GM18499 (cell line): Measurements from ENCODE around the gene KLRC1.
"Not testable (repeated sequence)": the region's sequence is repeated elsewhere in the genome, so short reads cannot be mapped to it uniquely, and the experiment has no call there.

ENCODE experiments used
- ATAC-seq: cut with Tn5 transposase; IDR thresholded peaks from one replicate; pipeline ENCODE4 v1.9.1; 2021; ENCODE audit warnings: moderate number of reproducible peaks; ENCODE audit not compliant: insufficient read depth, unreplicated experiment

The KLRC1 gene

DNA sequence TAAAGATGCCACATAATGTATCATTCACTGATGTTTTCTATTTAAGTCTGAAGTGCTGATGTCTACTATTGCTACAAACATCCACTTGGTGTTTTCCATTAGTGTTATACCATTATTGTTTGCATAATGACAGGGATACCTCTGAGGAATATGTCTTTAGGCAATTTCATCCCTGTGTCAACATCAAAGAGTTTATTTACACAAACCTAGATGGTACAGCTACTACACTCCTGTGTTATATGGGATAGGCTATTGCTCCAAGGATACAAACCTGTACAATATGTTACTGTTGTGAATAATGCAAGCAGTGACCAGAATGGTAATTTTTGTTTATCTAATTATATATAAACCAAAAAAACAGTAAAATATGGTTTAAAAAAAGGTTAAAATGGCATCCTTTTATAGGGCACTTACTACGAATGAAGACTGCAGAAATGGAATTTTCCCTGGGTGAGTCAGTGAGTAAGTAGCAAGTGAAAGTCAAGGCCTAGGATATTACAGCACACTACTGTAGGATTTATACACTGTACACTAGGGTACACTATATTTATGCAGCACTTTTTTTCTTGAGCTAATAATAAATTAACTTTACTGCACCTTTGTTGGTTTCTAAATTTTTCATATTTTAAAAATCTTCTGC, 28.8 kb downstream of the KLRC1 start:
- not testable (repeated sequence) for ATAC-seq

DNA sequence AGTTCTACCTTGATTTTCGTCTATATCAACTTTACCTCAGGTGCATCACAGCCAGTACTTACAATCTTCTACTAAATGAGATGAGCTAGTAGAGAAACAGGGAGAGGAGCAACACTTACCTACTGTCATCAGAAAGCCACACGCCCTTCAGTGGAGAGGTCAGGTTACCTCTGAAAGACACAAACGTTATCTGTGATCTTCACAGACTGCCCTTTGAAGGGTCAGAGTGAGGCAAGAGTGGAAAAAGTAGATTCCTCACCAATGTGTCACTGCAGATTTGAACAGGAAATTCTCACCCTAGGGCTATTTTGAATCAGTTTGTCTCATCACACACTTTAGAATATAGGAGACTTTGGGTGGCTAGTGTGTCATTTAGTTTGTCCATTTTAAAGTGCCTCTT, 31.0 kb downstream of the KLRC1 start:
- not testable (repeated sequence) for ATAC-seq

DNA sequence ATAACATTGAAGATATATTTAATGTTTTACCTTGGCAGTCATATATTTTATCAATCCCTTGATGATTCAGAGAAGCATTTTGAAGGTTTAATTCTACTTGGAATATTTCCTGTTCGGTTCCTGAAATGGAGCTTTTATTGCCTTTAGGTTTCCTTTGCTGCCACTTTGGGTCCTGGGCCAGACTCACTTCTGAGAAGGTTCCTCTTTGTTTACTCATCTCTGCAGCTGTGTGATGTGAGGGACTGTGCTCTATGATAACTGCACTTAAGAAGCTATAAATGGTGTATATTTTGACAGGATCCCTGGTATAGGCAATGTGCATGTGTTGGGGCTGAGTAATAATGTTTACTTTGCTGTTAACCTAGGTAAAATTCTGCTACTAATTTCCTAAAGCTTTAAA, 32.8 kb downstream of the KLRC1 start, which contains the start of gene KLRC3:
Gene KLRC3 (minus strand): TSS at position 262 of the 400 bp plus-strand sequence. CDS start 45 bp downstream, at position 217.
- ATAC-seq: not testable (repeated sequence)

DNA sequence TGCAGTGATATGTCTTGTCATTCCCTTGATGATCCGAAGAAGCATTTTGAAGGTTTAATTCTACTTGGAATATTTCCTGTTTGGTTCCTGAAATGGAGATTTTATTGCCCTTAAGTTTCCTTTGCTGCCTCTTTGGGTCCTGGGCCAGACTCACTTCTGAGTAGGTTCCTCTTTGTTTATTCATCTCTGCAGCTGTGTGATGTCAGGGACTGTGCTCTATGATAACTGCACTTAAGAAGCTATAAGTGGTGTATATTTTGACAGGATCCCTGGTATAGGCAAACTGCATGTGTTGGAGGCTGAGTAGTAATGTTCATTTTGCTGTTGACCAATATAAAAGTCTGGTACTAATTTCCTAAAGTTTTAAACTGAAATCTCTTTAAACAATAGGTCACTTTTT, 43.8 kb downstream of the KLRC1 start, which contains the start of gene KLRC4:
Gene KLRC4 (minus strand): TSS at position 366 of the 400 bp plus-strand sequence. CDS start 182 bp downstream, at position 184.
- no peak for ATAC-seq

DNA sequence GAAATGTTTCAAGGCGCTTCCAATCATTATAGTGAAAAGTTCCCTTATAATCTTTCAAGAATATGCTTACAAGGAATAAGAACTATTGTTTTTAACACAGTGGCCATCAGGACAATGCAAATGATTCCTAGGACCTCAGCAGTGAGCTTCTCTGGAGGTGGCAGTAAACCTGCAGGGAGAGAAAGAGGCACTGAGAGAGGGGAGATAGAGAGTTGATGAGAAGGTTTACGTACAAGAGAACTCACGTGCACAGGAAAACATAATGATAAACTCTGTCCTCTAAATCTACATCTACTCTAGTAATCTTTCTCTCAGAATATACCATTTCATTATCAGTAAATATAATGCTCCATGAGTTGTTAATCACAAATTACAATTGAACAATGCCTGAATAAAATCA, 44.3 kb downstream of the KLRC1 start:
- no peak for ATAC-seq

DNA sequence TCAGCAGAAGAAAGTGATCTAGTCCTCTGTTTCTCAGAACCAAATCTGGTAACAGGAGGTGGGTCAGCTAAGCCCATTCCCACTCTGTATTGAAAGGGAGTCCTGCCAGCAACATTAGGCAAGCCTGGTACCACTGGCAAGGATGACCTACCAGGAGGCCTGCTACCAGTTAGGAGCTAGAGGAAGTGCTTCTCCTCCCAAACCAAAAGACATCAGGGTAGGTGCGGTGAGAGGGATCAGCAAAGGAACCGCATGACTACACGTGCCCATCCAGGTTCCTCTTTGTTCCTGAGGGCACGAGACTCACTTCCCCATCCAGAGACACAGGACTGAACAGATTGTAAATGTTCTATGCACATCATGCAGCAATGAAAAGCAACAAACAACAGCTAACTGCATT, 46.5 kb downstream of the KLRC1 start:
- no peak for ATAC-seq

DNA sequence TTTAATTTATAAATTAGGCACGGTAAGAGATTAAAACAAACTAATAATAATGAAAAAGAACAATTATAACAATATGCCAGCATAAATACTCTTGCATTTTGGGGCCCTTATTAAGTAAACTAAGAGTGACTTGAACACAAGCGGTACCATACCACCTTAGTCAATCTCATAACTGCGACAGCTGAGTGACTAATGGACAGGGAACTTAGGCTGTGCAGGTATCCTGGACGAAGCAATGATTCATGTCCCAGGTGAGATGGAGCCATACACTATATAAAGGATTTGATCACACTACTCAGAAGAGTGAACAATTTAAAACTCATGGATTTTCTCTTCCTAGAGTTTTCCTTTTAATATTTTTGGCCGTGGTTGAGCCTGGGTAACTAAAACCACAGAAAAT, 47.9 kb downstream of the KLRC1 start:
- ATAC-seq: no peak

DNA sequence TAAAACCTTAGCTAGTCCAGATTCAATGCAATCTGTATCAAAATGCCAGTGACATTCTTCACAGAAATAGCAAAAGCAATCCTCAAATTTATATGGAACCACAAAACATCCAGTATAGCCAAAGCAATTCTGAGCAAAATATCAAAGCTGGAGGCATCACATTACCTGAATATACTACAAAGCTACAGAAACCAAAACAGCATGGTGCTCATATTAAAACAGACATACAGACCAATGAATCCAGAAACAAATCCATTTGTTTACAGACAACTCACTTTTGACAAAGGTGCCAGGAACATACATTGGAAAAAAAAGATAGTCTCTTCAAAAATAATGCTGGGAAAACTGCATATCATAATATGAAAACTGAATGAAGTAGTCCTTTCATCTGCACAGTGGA, 48.4 kb downstream of the KLRC1 start:
- ATAC-seq: no peak

DNA sequence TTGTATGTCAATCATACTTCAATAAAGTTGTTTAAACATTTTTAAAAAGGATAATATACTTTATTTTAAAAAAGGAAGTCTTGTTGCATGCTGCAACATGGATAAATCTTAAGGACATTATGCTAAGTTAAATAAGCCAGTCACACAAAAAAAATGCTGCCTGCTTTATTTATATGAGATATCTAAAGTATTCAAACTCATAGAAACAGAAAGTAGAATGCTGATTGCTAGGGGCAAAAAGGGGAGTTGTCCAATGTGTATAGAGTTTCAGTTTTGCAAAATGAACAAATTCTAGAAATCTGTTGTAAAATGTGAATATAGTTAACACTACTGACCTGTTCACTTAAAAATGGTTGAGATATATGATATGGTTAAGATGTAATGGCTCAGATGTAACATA, 52.3 kb downstream of the KLRC1 start:
- no peak for ATAC-seq

DNA sequence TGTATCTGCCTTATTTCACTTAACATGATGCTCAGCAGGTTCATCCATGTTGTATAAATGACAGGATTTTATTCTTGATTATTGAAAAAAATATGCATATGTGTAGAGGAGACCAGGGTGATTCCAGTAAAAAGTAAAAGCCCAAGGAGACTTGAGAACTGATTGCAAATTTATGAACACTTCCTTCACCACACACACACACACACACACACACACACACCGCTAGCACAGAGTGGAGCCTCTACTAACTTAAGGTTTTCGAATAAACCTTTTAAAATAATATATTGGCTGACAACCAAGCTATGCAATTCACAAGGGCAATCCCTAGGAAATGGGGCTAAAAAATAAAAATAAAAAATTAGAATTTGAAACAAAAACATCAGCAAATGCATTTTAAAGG, 55.0 kb downstream of the KLRC1 start:
- no peak for ATAC-seq

DNA sequence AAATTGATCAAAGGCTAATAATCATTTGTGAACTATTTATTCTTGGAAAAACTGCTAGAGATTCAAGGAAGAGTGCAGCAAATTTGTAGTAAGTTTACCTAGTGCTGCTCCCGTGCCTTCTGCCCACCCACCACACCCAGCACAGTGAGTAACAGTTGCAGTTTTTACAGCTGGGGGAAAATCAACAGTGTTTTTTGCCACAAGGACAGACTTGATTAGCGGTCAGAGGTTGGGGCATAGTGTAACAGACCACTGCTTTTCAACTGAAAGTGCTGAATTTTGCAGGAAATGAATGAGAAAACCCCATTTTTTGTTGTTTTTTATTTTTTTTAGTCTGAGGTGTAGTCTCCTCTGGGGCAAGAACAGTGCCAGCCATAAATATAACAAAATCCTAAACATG, 55.9 kb downstream of the KLRC1 start:
- no peak for ATAC-seq

DNA sequence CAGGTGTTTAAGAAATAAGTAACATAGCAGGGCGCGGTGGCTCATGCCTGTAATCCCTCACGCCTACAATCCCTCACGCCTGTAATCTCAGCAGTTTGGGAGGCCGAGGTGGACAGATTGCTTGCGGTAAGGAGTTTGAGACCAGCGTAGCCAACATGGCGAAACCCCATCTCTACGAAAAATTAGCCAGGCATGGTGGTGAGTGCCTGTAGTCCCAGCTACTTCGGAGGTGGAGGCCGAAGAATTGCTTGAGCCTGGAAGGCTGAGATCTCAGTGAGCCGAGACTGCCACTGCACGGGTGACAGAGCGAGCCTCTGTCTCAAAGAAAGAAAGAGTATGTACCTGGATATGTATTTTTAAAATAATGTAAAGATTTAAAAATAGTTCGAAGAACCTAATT, 57.0 kb downstream of the KLRC1 start:
- ATAC-seq: not testable (repeated sequence)
